Measurements from ENCODE around the gene RSPH1. TPM values are rescaled to one million over a fixed set of nuclear protein-coding genes. Genes with fewer than 3 reads are reported as not detected.

The RSPH1 gene
- total RNA-seq, 2 donors from 2014 or later, result 0.47 TPM; not detected in 1

- ATAC-seq (peak; percentile 69), DNase-seq (peak in 1 of 3 donors; percentile 40)
- H3K9me3 ChIP-seq (ENCODE audit: control insufficient read depth, low read length, poor library complexity, severe bottlenecking), result no peaks in the 10 kb centered on the region
- H3K4me3 Mint-ChIP-seq, result peak overlapping the region; percentile 76
- H3K27ac Mint-ChIP-seq, result peak overlapping the region; percentile 95
- H3K36me3 Mint-ChIP-seq (ENCODE audit: low read depth), result no peaks in the 10 kb centered on the region
- H3K4me1 Mint-ChIP-seq, result peaks cover 54% of the 10 kb centered on the region
- no peaks in the 10 kb centered on the region for H3K27me3 Mint-ChIP-seq
Observed at GRCh38 chr21:42460391-42461184, 35.4 kb downstream of the RSPH1 start.

GRCh38 chr21:42459546-42460215 lies 36.3 kb downstream of the RSPH1 start:
- Mint-ChIP-seq H3K4me1 (peaks cover 48% of the 10 kb centered on the region), H3K27me3 (no peaks in the 10 kb centered on the region), H3K4me3 (peak overlapping the region; percentile 33), H3K36me3 (ENCODE audit: low read depth) (no peaks in the 10 kb centered on the region), H3K27ac (peak overlapping the region; percentile 95)
- H3K9me3 ChIP-seq (ENCODE audit: control insufficient read depth, low read length, poor library complexity, severe bottlenecking), result no peaks in the 10 kb centered on the region
- DNase-seq, result no peak
- no peak for ATAC-seq

GRCh38 chr21:42459082-42459460 lies 37.0 kb downstream of the RSPH1 start:
- Mint-ChIP-seq H3K27me3 (no peaks in the 10 kb centered on the region), H3K27ac (peak overlapping the region; percentile 95), H3K36me3 (ENCODE audit: low read depth) (no peaks in the 10 kb centered on the region), H3K4me3 (no peak overlapping the region), H3K4me1 (peaks cover 45% of the 10 kb centered on the region)
- H3K9me3 ChIP-seq (ENCODE audit: control insufficient read depth, low read length, poor library complexity, severe bottlenecking), result no peaks in the 10 kb centered on the region
- no peak for ATAC-seq
- no peak for DNase-seq

GRCh38 chr21:42456457-42456856 lies 39.6 kb downstream of the RSPH1 start:
- peak overlapping the region; percentile 62 for H3K4me3 Mint-ChIP-seq
- H3K27me3 Mint-ChIP-seq, result no peaks in the 10 kb centered on the region
- H3K27ac Mint-ChIP-seq, result peak overlapping the region; percentile 90

GRCh38 chr21:42455754-42456440 lies 40.1 kb downstream of the RSPH1 start:
- no peak for ATAC-seq
- no peaks in the 10 kb centered on the region for H3K9me3 ChIP-seq (ENCODE audit: control insufficient read depth, low read length, poor library complexity, severe bottlenecking)
- Mint-ChIP-seq H3K36me3 (ENCODE audit: low read depth) (no peaks in the 10 kb centered on the region), H3K27me3 (no peaks in the 10 kb centered on the region), H3K4me1 (peaks cover 23% of the 10 kb centered on the region), H3K27ac (peak overlapping the region; percentile 90), H3K4me3 (no peak overlapping the region)
- no peak for DNase-seq

More at GRCh38 chr21:42456457-42456856, 39.6 kb downstream of the RSPH1 start:
- ATAC-seq, result peak; percentile 69
- Mint-ChIP-seq H3K4me1 (peaks cover 28% of the 10 kb centered on the region), H3K36me3 (ENCODE audit: low read depth) (no peaks in the 10 kb centered on the region)
- no peaks in the 10 kb centered on the region for H3K9me3 ChIP-seq (ENCODE audit: control insufficient read depth, low read length, poor library complexity, severe bottlenecking)
- DNase-seq, result no peak

- ATAC-seq (no peak), DNase-seq (no peak)
- peaks cover 21% of the 10 kb centered on the region for H3K4me1 Mint-ChIP-seq
- H3K9me3 ChIP-seq (ENCODE audit: control insufficient read depth, low read length, poor library complexity, severe bottlenecking), result no peaks in the 10 kb centered on the region
- no peaks in the 10 kb centered on the region for H3K36me3 Mint-ChIP-seq (ENCODE audit: low read depth)
- no peaks in the 10 kb centered on the region for H3K27me3 Mint-ChIP-seq
- H3K4me3 Mint-ChIP-seq, result no peak overlapping the region
- H3K27ac Mint-ChIP-seq, result no peak overlapping the region
Observed at GRCh38 chr21:42455196-42455595, 40.8 kb downstream of the RSPH1 start.

GRCh38 chr21:42454786-42455185 lies 41.2 kb downstream of the RSPH1 start:
- H3K9me3 ChIP-seq (ENCODE audit: control insufficient read depth, low read length, poor library complexity, severe bottlenecking), result no peaks in the 10 kb centered on the region
- H3K4me1 Mint-ChIP-seq, result peaks cover 24% of the 10 kb centered on the region
- H3K27me3 Mint-ChIP-seq, result no peaks in the 10 kb centered on the region
- H3K27ac Mint-ChIP-seq, result no peak overlapping the region
- no peak overlapping the region for H3K4me3 Mint-ChIP-seq
- no peak for ATAC-seq
- no peak for DNase-seq
- no peaks in the 10 kb centered on the region for H3K36me3 Mint-ChIP-seq (ENCODE audit: low read depth)

- no peak overlapping the region for H3K27ac Mint-ChIP-seq
Observed at GRCh38 chr21:42453986-42454570, 41.9 kb downstream of the RSPH1 start.

GRCh38 chr21:42453224-42453985 lies 42.6 kb downstream of the RSPH1 start:
- Mint-ChIP-seq H3K27ac (peak overlapping the region; percentile 57), H3K27me3 (no peaks in the 10 kb centered on the region), H3K4me1 (peaks cover 30% of the 10 kb centered on the region), H3K36me3 (ENCODE audit: low read depth) (no peaks in the 10 kb centered on the region), H3K4me3 (no peak overlapping the region)
- DNase-seq, result no peak
- ATAC-seq, result no peak
- no peaks in the 10 kb centered on the region for H3K9me3 ChIP-seq (ENCODE audit: control insufficient read depth, low read length, poor library complexity, severe bottlenecking)

More at GRCh38 chr21:42453986-42454570, 41.9 kb downstream of the RSPH1 start:
- peaks cover 26% of the 10 kb centered on the region for H3K4me1 Mint-ChIP-seq
- ATAC-seq (no peak), DNase-seq (no peak)
- H3K4me3 Mint-ChIP-seq, result no peak overlapping the region
- H3K9me3 ChIP-seq (ENCODE audit: control insufficient read depth, low read length, poor library complexity, severe bottlenecking), result no peaks in the 10 kb centered on the region
- no peaks in the 10 kb centered on the region for H3K36me3 Mint-ChIP-seq (ENCODE audit: low read depth)
- no peaks in the 10 kb centered on the region for H3K27me3 Mint-ChIP-seq

- H3K4me1 Mint-ChIP-seq, result peaks cover 34% of the 10 kb centered on the region
- H3K27me3 Mint-ChIP-seq, result no peaks in the 10 kb centered on the region
- H3K27ac Mint-ChIP-seq, result peak overlapping the region; percentile 63
- ATAC-seq (no peak), DNase-seq (no peak)
- H3K36me3 Mint-ChIP-seq (ENCODE audit: low read depth), result peaks cover 2% of the 10 kb centered on the region
- H3K4me3 Mint-ChIP-seq, result no peak overlapping the region
- H3K9me3 ChIP-seq (ENCODE audit: control insufficient read depth, low read length, poor library complexity, severe bottlenecking), result no peaks in the 10 kb centered on the region
Observed at GRCh38 chr21:42452401-42453223, 43.4 kb downstream of the RSPH1 start.

- peaks cover 2% of the 10 kb centered on the region for H3K36me3 Mint-ChIP-seq (ENCODE audit: low read depth)
- no peaks in the 10 kb centered on the region for H3K27me3 Mint-ChIP-seq
- H3K27ac Mint-ChIP-seq, result peak overlapping the region; percentile 63
- H3K4me1 Mint-ChIP-seq, result peaks cover 30% of the 10 kb centered on the region
- no peaks in the 10 kb centered on the region for H3K9me3 ChIP-seq (ENCODE audit: control insufficient read depth, low read length, poor library complexity, severe bottlenecking)
- no peak overlapping the region for H3K4me3 Mint-ChIP-seq
- ATAC-seq (no peak), DNase-seq (no peak)
Observed at GRCh38 chr21:42451941-42452340, 44.1 kb downstream of the RSPH1 start.

- no peaks in the 10 kb centered on the region for H3K9me3 ChIP-seq (ENCODE audit: control insufficient read depth, low read length, poor library complexity, severe bottlenecking)
- DNase-seq, result no peak
- peaks cover 24% of the 10 kb centered on the region for H3K4me1 Mint-ChIP-seq
- H3K36me3 Mint-ChIP-seq (ENCODE audit: low read depth), result peaks cover 6% of the 10 kb centered on the region
- no peaks in the 10 kb centered on the region for H3K27me3 Mint-ChIP-seq
- no peak for ATAC-seq
- no peak overlapping the region for H3K4me3 Mint-ChIP-seq
- peak overlapping the region; percentile 98 for H3K27ac Mint-ChIP-seq
Observed at GRCh38 chr21:42448686-42449085, 47.3 kb downstream of the RSPH1 start.
